GM21786 (cell line): ENCODE measurements around the gene GRIK2.
A peak's percentile ranks its signal among the peaks of the same experiment; 100 is the strongest.

ENCODE experiments used
- ATAC-seq: cut with Tn5 transposase; IDR thresholded peaks from one replicate; pipeline ENCODE4 v1.9.1; 2021; ENCODE audit not compliant: unreplicated experiment

The GRIK2 gene

DNA sequence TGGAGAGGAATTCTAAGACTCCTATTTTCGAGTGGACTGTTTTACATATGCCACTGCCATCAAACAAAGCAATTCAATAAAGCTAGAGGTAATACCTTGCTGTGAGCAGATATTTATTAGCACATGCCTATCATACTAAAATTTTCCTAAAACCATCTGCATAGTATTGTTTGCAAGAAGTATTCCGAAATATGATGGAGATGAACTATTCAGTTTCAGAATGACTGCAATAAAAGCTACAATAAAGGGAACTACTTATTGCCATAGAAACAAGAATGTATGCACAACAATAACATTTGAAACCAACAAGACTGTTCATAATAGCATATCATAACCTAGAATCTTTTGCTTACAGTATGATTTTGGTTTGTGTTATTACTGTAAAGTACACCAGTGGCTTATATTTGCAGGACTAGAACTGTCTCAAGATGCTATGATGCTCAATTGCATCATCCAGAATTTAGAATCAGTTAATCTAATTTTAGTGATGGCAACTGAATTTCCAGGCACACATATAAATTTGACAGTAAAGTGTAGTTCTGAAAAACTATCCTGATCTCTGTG lies 144.3 kb downstream of the GRIK2 start:
- ATAC-seq, result no peak

DNA sequence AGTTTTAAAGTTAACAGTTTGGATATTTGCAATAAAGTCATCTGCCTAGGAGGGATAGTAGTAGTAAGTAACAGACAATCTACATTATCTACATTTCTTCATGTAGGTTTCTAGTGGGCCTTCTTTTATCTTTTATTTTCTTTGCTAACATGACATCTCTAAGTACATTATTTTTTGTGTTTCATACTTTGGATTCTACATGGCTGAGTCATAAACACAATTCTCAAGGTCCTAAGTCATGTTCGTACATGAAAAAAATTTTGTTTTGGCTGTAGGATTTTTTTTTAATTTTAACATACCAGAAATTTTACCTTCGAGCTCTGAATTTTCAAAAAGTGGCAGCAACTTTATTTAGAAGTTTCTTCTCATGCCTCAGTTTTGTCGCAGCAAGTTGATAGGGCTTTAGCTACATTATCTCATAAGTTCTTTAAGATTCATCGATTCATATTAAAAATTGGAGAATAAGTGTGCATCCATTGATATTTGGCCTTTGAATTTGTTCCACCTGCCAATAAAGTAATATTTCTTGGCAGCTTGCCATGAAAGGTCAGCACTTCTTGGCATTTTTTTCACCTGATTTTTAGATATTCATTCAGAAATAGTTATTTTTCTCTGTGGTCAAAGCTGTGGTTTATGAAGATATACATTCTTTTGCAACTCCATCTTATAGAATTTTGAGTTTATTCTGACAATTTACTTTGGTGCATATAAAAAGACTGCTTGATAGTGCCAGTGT lies 146.2 kb downstream of the GRIK2 start:
- no peak for ATAC-seq

DNA sequence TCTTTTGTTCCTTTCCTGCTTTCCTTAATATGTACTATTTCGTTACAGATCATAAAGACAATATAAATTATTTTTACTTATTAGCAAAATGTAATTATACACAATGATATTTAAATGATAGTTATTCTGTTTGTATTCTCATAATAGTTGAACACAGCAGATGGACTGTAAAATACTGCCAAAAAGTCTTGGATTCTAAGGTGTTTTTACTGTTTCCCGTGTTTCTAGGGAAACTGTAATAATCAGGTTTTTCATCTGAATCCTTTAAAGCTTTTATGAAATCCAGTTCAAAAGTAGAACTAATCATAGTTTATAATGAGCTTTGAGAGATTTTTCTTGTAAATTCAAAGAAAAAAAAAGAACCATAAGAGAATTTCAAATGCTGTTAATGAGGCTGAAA lies 148.4 kb downstream of the GRIK2 start:
- no peak for ATAC-seq

GRCh38 chr6:101543796-101544195 lies 150.3 kb downstream of the GRIK2 start:
- ATAC-seq, result no peak

DNA sequence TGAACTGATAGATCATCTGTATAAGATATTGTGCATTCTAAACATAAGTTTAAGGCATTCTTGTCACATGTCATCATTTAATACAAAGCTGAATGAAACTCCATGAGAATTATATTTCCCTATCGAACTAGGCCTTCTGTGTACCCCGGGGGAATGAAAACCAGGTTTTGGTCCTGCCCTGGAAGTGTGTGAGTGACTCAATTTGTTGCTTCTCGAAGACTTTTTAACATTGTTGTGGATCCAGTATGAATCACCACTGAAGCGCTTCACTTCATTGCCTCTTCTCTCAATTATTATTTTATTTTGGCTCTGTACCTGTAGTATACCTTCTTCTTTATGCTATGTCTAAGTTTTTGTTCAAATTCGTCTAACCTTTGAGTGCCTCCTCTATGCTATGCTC lies 150.8 kb downstream of the GRIK2 start:
- ATAC-seq, result no peak

- ATAC-seq, result no peak
Measured at GRCh38 chr6:101545191-101545590, 151.7 kb downstream of the GRIK2 start.

DNA sequence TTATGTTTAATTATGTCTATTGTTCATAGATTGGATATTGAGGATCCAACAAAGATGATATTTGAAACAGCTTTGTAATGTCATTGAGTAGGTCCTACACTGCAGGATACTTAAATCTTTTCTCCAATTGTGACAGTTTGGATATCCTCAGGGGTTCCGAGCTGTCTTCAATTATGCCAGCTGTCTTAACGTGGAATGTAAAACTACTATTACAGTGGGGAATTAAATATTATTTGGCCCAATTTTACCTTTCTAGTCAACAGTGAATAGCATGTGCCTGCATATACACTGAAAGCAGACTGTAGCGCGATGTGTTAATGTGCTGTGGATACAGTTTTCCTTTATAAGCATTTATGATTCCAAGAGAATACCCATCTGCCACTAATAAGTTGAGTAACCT lies 156.9 kb downstream of the GRIK2 start:
- ATAC-seq, result no peak

GRCh38 chr6:101554231-101554630 lies 160.7 kb downstream of the GRIK2 start:
- no peak for ATAC-seq

DNA sequence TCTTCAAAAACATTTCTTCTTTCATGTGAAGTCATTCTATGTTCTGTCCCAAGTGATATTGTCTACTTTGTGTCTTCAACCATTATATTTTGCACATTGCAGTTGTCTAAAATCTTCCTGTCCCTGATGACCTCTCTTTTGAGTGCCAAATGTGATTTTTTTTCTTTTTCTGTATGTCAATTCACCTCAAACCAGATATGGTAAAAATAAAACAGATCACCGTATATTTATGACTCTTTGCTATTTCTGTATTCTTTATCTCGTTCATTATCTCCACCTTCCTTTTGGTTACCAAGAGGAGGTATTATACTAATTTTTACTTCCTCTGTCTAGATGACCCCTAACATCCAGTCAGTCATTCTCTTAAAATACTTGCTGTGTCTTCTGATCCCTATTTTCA lies 165.2 kb downstream of the GRIK2 start:
- no peak for ATAC-seq

GRCh38 chr6:101572627-101573026 lies 179.1 kb downstream of the GRIK2 start:
- no peak for ATAC-seq

DNA sequence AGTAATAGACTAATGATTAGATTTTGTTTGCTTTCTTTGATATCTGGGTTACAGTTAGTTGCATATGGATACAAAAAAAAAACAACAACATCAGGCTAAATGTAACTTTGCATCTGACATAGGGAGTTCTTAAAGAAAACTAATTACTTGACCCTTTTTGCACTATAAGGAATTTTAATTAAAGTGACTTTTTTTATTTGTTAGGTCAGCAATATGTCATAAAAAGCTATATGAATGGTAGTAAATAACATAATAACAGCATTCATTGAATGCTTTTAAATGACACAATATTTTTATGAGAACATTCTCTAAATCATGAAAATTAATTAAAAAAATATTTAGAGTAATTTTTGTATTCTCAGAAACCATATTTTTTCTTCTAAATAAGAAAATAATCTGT lies 183.6 kb downstream of the GRIK2 start:
- no peak for ATAC-seq

DNA sequence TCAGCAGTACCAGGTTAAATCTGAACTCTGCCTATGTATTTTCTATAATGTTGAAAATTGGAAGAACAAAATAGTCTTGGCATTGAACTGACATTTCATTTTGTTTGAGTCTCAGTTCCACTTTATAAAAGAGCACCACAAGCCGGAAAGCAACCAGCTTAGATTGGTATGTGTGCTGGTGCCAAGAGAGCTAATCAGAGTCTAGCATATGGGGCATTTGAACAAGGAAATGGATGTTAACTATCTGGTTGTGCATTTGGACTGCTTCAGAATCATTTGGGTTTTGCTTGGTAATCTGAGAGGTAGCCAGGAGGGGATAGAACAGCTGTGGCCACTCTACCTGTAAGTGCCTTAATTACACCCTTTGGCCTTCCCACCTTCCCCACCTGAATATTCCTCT lies 184.8 kb downstream of the GRIK2 start:
- ATAC-seq, result no peak

GRCh38 chr6:101582792-101583191 lies 189.3 kb downstream of the GRIK2 start:
- ATAC-seq, result no peak

- no peak for ATAC-seq
Measured at GRCh38 chr6:101585501-101585900, 192.0 kb downstream of the GRIK2 start.

- ATAC-seq, result no peak
Measured at GRCh38 chr6:101588343-101588742, 194.8 kb downstream of the GRIK2 start.

DNA sequence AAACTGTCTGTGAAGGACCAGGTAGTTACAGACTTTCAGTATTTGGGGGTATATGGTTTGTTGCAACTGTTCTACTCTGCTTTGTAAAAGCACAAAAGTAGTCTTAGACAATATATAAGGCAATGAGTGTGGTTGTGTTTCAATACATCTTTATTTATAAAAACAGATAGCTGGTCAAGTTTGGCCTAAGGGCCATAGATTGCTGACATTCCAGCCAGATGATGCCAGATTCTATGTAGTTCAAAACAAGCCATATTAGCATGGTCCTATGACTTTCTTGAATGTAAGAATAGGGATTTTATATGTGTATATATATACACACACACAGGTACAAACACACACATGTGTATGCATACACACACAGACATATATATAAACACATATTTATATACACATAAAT lies 201.8 kb downstream of the GRIK2 start:
- no peak for ATAC-seq

DNA sequence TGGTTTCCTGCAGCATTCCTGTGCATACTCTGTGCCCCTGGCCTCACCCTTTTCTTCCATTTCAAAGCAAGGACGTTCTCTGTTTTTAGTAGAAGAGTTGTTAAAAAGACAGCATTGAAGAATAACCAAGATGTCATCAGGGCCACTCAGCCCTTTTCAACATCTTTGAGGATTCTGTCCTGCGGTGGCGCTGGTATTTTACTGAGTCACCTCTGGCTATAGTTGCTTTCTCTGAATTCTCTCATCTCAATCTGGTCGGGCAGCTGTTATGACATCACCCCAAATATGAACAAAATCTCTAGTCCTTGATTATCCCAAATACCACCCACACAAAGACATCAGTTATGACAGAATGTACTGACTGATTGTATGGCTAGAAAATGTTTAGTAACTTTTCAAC lies 204.2 kb downstream of the GRIK2 start:
- ATAC-seq, result no peak

GRCh38 chr6:101605426-101605825 lies 211.9 kb downstream of the GRIK2 start:
- no peak for ATAC-seq

DNA sequence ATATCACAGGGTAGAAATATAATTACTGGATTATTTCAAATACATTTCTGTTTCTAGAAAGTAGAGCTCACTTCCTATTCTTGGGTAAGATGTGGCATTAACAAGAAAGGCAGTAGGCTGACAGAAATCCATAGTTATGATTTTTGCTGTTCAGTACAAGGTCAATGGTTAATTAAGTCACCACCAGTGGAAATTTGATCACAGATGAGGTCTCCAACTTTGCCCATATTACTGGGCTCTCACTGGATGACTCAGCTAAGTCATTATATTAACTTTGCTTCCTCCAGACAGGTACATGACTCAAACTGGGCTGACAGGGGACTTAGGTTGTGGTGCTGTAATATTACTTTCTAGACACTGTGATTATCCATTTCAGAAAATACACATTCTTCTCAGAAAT lies 212.4 kb downstream of the GRIK2 start:
- peak; percentile 73 for ATAC-seq

GRCh38 chr6:101607111-101607690 lies 213.7 kb downstream of the GRIK2 start:
- no peak for ATAC-seq

DNA sequence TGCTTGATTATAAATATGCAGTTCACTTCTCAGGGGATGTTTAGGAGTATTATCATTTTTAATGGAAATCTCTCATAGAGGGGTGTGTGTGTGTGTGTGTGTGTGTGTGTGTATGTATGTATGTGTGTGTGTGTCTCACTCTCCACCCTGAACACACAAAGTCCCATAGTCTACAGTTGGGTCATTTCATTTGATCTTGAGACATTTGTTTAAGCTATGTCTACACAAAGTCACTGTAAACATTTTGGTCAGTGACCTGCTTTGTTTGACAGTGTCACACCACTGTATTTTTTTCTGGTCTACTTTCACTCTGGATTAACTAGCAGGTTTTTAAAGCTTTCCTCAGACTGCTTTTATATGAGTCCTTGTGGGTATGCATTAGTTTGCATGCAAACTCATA lies 215.2 kb downstream of the GRIK2 start:
- ATAC-seq, result no peak

DNA sequence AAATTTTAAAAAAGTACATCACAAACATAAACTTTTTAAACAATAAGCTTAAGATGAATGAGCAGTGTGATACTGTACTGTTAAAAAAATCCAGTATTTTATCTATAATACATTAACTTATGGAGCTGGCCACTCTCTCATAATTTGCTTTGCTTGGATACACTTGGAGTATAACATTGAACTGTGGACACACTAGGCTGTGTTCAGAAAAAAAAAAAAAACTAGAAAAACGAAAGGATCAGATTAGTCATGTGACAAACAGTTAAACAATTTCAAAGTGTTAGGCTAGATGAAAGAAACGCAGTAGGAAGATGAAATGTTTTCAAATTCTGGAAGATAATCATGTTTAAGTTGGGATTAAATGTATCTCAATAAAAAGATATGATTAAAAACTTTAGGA lies 220.0 kb downstream of the GRIK2 start:
- no peak for ATAC-seq

DNA sequence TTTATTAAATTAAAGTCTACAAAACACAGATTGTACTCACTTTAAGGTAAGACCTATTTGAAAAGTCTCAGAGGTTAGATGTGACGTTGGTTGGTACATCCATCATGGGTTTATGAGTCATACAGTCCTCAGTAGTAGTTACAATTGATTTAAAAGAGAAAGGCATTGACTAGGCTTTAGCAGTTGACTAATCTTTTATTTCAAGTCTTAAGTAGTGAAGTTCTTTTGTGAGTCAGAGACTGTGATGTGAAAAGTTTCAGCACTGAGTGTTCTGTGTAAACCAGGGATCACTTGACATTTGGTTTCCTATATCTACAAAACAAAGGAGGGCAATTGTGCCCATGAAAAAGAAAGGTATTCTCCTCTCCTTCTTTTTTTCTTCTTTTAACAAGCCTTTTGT lies 221.3 kb downstream of the GRIK2 start:
- no peak for ATAC-seq
